GM21447 (cell line): ENCODE measurements around the gene SSTR3.
A peak's percentile ranks its signal among the peaks of the same experiment; 100 is the strongest.

ENCODE experiments used
- ATAC-seq: cut with Tn5 transposase; IDR thresholded peaks from one replicate; pipeline ENCODE4 v1.9.1; 2021; ENCODE audit not compliant: unreplicated experiment

Gene SSTR3

GRCh38 chr22:37229805-37230672 is 17.8 kb upstream of the SSTR3 start:
- ATAC-seq: peak; percentile 52

- no peak for ATAC-seq
Measured at GRCh38 chr22:37229012-37229804, 16.9 kb upstream of the SSTR3 start.

GRCh38 chr22:37228106-37229011 is 16.1 kb upstream of the SSTR3 start:
- ATAC-seq: no peak

GRCh38 chr22:37226514-37226913 is 14.2 kb upstream of the SSTR3 start:
- no peak for ATAC-seq

GRCh38 chr22:37226087-37226486 is 13.8 kb upstream of the SSTR3 start:
- no peak for ATAC-seq

- no peak for ATAC-seq
Measured at GRCh38 chr22:37225481-37225880, 13.2 kb upstream of the SSTR3 start.

- ATAC-seq: no peak
Measured at GRCh38 chr22:37224757-37225420, 12.6 kb upstream of the SSTR3 start.

GRCh38 chr22:37223965-37224551 is 11.8 kb upstream of the SSTR3 start:
- ATAC-seq: no peak

- no peak for ATAC-seq
Measured at GRCh38 chr22:37222440-37222971, 10.2 kb upstream of the SSTR3 start.

- ATAC-seq: no peak
Measured at GRCh38 chr22:37221424-37222333, 9.4 kb upstream of the SSTR3 start.

GRCh38 chr22:37220543-37220981 is 8.3 kb upstream of the SSTR3 start:
- no peak for ATAC-seq

GRCh38 chr22:37219533-37219932 is 7.3 kb upstream of the SSTR3 start:
- ATAC-seq: no peak

- peak; percentile 79 for ATAC-seq
Measured at GRCh38 chr22:37218771-37219411, 6.6 kb upstream of the SSTR3 start.

GRCh38 chr22:37218399-37218770 is 6.1 kb upstream of the SSTR3 start:
- ATAC-seq: no peak

GRCh38 chr22:37215890-37216289 is 3.6 kb upstream of the SSTR3 start:
- ATAC-seq: no peak

- ATAC-seq: no peak
Measured at GRCh38 chr22:37214731-37215030, 2.4 kb upstream of the SSTR3 start.

- ATAC-seq: no peak
Measured at GRCh38 chr22:37213941-37214730, 1.9 kb upstream of the SSTR3 start.
